GM19238 (cell line): Measurements from ENCODE around the gene ANKRD12.
"Not testable (repeated sequence)": the region's sequence is repeated elsewhere in the genome, so short reads cannot be mapped to it uniquely, and the experiment has no call there.

Experiments used
- DNase-seq: peaks from one replicate; pipeline ENCODE4 v3.0.0; 2011; ENCODE audit warnings: low spot score; ENCODE audit not compliant: insufficient read length

ANKRD12 gene

DNA sequence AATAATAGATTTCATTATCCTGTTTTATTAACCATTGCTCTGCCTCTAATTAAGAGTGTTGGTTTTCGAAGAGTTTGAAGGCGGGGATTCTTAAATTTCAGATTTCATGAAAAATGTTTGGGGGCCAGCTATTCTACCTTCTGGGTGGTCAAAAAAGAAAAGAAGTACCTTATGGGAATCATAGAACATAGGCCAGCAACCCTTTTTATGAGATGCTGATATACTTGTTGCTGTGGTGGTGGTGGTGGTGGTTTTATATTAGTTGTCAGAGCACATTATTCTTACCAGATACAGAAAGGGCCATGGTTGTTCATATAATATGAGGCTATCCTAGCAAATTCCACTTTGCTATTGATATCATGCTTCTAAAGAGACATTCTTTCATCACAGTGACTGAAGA lies 4.4 kb downstream of the ANKRD12 start:
- DNase-seq = no peak

DNA sequence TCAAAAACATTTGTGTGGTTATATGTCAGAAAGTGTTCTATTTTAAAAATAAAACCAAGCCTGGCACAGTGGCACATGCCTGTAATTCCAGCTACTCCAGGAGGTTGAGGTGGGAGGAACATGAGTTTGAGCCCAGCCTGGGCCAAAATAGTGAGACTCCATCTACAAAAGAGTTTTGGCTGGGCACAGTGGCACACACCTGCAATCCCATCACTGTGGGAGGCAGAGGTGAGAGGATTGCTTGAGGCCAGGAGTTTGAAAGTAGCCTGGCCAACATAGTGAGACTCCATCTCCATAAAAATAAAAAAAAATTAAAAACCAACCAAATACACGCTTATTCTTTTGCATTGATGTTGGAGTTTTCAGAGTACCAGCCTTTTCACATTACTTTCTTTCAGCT lies 9.6 kb downstream of the ANKRD12 start:
- no peak for DNase-seq

DNA sequence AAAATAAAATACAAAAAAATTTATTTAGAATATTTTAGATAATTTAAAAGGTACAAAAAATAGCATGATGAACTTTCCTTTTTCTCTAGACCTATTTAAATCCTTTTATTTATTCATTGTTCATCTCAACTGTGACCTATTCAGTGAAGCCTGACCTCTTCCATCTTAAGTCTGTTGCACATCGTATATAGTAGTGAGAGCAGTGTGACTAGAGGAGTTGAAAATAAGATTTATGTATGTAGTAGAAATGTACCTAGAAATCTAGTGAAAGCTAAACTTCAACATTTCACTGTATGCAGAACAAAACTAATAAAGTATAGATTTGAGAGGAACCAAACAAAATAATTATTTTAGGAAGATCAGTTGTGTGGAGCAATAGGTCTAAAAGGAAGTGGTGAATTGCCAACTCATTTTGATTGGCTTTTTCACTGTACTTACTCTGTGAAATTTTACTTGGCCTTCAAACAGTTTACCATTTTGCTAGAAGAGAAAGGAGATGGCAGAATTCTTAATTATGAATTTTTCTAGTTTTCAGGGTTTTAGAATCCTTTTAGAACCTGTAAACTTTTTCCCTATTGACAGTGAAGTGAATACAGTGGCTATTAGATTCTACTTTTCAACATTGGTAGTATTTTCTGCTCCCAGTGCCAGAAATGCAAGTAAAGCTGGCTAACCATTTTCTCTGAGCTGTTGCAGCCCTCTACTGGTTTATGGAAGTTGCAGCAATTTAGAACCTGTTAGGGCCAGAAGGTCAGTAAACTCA lies 11.0 kb downstream of the ANKRD12 start:
- no peak for DNase-seq

DNA sequence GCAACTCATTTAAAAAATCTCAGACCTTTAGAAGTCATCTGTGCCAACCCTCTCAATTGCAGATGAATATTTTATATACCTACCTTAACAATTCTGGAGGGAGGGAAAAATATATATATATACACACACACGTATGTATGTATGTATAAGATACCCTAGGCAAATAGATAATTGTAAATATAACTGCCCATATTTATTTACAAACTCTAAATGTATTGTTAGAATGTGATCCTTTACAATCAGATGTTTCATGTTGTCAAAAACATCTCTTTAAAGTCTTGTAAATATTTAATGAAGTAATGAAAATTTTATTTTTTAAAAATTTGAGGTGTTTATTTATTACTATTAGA lies 11.6 kb downstream of the ANKRD12 start:
- no peak for DNase-seq

DNA sequence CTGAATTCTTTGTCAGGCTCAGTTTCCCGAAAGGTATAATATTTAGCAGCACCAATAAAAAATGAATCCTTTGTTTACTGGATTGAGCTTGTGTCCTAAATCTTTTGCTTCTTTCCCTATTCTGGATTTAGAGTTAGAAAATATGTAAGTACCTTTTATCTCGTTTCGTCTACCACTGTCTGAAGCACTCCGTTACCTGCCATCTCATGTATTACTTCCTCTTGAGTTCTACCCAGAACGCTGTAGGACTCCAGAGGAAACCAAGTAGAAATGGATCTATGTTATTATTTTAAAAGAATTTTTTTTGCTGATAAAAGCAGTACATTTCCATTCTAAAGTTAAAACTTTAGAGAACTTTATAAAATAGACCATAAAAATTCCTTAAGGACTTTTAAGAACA lies 13.5 kb downstream of the ANKRD12 start:
- no peak for DNase-seq

DNA sequence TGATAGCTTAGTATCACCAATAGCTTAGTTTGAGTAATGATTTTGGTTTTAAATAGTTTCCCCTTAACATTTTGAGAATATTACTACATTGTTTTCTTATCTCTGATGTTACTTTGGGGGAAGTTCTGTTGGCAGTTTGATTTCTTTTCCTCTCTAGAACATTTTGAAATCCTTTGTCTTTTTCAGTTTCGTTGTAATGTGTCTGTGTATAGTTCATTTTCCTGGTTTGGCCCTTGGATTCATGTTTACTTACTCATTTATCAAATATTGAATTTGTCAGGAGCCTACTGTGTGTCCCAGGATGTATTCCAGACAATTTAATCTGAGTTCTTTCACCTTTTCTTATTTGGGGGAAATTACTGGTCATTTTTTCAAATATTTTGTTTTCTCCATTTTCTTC lies 16.7 kb downstream of the ANKRD12 start:
- no peak for DNase-seq

DNA sequence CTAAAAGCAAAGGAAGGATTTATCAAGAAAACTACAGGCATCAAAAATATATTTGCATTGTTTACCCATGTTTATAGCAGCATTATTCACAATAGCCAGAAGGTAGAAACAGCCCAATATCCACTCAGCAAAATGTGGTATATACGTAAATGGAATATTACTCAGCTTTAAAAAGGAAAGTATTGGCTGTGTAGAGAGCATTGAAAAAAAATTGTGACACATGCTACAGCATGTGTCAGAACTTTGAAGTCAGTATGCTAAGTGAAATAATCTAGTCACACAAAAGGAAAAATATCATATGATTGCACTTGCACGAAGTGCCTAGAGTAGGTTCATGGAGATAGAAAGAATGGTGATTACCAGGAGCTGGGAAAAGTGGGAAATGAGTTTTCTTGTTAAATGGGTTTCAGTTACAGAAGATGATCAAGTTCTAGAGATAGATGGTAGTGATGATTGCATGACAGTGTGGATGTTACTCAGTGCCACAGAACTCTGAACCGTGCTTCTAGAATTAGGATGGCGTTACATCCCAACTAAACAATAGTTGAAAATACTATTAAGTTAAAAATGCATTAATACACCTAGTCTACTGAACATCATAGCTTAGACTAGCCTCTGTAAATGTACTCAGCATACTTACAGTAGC lies 20.1 kb downstream of the ANKRD12 start:
- DNase-seq = no peak

DNA sequence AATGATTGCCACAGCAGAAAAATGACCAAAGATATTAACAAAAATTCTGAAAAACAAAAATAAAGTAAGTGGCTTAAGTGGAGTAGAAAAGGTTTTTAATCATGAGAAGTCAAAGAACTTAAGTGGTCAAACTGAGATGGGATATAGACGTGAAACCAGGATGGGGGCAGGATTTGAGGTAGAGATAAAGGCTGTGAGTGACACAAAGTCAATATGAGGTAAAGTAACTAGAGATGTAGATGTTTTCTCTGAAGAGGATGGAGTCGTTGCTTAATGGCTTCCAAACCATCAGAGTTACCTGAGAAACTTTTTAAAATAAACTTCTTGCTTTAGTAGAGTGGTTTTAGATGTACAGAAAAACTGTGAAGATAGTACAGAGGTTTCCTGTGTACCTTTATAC lies 21.2 kb downstream of the ANKRD12 start:
- no peak for DNase-seq

DNA sequence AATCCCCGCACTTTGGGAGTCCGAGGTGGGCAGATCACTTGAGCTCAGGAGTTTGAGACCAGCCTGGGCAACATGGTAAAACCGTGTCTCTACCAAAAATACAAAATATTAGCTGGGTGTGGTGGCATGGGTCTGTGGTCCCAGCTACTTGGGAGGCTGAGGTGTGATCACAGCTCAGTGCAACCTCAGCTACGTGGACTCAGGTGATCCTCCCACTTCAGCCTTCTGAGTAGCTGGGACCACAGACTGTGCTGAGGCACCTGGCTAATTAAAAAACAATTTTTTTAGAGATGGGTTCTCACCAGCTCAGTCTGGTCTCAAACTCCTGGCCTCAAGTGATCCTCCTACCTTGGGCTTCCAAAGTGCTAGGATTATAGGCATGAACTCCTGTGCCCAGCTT lies 23.4 kb downstream of the ANKRD12 start:
- DNase-seq = no peak

DNA sequence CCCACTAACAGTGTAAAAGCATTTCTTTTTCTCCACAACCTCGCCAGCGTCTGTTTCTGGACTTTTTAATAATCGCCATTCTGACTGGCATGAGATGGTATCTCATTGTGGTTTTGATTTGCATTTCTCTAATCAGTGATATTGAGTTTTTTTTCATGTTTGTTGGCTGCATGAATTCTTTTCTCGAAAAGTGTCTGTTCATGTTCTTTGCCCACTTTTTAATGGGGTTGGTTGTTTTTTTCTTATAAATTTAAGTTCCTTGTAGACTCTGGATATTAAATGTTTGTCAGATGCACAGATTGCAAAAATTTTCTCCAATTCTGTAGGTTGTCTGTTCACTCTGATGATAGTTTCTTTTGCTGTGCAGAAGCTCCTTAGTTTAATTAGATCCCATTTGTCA lies 26.1 kb downstream of the ANKRD12 start:
- not testable (repeated sequence) for DNase-seq

DNA sequence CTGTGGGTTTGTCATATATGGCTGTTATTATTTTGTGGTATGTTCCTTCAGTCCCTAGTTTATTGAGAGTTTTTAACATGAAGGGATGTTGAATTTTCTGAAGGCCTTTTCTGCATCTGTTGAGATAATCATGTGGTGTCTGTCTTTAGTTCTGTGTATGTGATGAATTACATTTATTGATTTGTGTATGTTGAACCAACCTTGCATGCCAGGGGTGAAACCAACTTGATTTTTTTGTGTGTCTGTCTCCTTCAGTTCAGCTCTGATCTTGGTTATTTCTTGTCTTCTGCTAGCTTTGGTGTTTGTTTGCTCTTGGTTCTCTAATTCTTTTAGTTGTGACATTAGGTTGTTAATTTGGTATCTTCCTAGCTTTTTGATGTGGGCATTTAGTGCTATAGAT lies 27.6 kb downstream of the ANKRD12 start:
- DNase-seq = not testable (repeated sequence)

DNA sequence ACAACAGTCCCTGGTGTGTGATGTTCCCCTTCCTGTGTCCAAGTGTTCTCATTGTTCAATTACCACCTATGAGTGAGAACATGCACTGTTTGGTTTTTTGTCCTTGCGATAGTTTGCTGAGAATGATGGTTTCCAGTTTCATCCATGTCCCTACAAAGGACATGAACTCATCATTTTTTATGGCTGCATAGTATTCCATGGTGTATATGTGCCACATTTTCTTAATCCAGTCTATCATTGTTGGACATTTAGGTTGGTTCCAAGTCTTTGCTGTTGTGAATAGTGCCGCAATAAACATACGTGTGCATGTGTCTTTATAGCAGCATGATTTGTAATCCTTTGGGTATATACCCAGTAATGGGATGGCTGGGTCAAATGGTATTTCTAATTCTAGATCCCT lies 29.3 kb downstream of the ANKRD12 start:
- not testable (repeated sequence) for DNase-seq

DNA sequence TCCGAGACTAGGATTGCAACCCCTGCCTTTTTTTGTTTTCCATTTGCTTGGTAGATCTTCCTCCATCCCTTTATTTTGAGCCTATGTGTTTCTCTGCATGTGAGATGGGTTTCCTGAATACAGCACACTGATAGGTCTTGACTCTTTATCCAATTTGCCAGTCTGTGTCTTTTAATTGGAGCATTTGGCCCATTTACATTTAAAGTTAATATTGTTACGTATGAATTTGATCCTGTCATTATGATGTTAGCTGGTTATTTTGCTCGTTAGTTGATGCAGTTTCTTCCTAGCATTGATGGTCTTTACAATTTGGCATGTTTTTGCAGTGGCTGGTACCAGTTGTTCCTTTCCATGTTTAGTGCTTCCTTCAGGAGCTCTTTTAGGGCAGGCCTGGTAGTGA lies 32.9 kb downstream of the ANKRD12 start:
- DNase-seq = not testable (repeated sequence)

DNA sequence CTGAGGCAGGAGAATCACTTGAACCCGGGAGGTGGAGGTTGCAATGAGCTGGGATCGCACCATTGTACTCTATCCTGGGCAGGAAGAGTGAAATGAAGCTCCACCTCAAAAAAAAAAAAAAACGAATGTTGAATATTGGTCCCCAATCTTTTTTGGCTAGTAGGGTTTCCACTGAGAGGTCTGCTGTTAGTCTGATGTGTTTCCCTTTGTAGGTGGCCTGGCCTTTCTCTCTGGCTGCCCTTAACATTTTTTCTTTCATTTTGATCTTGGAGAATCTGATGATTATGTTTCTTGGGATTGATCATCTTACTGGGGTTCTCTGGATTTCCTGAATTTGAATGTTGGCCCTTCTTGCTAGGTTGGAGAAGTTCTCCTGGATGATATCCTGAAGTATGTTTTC lies 35.3 kb downstream of the ANKRD12 start:
- not testable (repeated sequence) for DNase-seq

DNA sequence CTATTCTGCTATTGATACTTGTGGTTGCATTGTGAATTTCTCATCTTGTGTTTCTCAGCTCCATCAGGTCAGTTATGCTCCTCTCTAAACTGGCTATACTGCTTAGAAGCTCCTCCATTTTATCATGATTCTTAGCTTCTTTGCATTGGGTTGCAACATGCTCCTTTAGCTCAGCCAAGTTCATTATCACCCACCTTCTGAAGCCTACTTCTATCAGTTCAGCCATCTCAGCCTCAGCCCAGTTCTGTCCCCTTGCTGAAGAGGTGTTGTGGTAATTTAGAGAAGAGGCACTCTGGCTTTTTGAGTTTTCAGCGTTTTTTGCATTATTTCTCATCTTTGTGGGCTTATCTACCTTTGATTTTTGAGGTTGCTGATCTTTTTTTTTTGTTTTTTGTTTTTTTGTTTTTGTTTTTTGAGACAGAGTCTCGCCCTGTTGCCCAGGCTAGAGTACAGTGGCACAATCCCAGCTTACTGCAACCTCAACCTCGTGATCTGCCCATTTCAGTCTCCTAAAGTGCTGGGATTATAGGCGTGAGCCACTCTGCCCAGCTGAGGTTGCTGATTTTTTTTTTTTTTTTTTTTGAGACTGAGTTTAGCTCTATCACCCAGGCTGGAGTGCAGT lies 36.0 kb downstream of the ANKRD12 start:
- no peak for DNase-seq

DNA sequence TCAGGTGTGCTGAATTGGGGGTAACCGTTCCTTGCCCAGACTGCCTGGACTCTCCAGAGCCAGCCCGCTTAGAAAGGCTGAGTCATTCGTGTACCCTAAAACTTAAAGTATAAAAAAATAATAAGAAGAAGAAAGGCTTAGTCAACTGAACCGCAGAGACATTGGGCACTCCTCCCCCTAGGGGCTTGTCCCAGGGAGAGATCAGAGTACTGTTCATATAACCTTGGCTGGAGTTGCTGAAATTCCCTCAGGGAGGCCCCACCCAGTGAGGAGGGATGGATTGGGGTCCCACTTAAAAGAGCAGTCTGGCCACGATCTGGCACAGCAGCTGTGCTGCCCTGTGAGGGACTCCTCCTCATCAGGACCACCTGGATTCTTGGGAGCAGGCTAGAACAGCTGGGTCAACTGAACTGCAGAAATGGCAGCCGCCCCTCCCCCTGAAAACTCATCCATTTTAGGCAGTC lies 37.2 kb downstream of the ANKRD12 start:
- DNase-seq = peak; percentile 3

DNA sequence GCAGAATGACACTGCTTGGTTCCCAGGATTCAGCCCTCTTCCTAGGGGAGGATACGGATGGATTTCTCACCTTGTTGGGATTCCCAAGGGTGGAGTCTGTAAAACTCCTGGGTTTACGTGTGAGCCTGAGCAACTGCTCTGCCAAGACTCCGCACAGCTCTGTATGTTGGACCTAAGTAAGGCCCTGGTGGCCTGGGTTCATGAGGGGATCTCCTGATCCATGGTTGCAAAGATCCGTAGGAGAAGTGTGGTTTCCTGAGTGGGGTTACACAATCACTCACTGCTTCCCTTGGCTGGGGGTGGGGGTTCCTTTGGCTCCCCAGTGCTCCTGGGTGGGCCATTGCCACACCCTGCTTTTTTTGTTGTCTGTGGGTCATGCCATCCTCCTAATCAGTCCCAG lies 37.7 kb downstream of the ANKRD12 start:
- no peak for DNase-seq

DNA sequence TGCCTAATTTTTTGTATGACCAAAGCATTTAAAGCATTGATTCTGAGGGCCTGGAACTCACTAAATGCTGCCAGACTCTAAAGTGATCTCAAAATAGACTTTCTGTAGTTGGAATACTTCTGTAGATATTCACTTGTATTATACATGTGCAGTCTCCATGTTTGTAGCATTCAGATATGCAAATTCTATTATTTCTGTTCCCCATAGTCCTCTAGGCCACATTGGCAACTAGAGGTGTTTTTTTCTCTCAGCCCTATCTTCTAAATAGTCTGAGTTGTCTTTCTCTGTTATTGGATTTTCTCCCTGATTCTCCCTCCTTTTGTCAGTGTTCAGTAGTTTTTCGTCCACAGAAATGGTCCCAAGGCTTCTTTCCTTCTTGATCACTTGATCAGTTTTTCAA lies 38.5 kb downstream of the ANKRD12 start:
- no peak for DNase-seq

DNA sequence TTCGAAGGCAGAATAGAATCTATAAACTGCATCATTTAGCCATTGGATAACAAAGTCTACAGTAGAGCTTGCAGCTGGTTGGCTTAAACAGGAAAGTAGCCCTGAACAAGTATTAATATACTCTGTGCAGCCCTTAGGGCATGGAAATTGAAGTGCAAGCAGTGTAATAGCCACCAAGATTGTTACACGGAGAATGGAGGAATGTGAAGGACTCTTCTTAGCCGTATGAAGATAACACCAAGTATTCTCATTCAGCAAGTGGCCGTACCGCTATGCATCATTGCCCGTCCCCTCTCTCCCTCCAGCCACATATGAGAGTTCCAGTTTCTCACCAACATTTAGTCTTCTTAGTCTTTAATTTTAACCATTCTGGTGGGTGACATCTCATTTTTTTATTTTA lies 40.5 kb downstream of the ANKRD12 start:
- no peak for DNase-seq

DNA sequence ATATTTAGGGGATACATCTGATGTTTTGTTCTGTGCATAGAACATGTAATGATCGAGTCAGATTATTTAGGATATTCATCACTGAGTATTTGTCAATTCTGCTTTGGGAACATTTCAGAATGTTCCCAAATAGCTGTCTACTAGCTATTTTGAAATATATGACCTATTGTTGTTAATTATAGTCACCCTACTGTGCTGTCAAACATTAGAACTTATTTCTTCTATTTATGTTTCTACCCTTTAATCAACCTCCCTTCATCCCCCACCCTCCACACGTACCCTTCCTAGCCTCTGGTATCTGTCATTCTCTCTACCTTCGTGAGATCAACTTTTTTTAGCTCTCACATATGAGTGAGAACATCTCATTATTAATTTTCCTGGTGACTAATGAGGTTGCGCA lies 40.9 kb downstream of the ANKRD12 start:
- no peak for DNase-seq

DNA sequence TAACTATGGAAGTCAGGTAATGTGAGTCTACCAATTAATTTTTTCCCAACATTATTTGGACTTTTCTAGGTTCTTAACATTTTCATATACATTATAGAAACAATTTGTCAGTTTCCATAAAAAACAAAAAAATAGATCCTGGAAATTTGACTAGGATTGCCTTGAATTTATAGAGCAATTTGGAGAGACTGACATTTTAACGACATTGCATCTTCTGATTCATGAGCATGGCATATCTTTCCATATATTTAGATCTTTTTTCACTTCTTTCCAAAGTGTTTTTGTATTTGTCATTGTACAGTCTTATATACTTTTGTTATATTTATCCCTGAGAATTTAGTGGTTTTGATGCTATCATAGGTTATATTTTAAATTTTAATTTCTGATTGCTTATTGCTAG lies 42.0 kb downstream of the ANKRD12 start:
- DNase-seq = no peak

DNA sequence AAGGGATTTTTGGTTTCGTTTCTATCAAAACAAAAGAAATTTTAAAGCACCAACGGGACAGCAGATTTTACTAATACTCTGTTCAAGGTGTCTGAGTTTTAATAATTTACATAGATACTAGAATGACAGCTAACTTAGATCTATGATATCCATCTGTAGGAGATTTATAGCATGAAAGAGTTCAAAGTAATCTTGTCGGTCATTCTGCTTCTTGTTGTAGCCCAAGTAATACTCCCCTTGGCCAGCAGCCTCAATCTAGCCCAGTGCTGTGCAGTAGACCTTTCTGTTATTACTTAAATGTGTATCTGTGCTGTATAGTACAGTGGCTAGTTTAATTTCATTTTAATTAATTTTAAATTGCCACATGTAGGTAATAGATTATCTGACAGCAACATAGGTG lies 44.7 kb downstream of the ANKRD12 start:
- no peak for DNase-seq
